HCEC 1CT (cell line): ENCODE data around the gene SLC51B.

Experiments
- DNase-seq: peaks from one replicate; pipeline ENCODE4 v3.0.0-alpha.2; 2017

SLC51B gene

GRCh38 chr15:65101891-65102708, 56.9 kb downstream of the SLC51B start:
- no peak for DNase-seq

DNA sequence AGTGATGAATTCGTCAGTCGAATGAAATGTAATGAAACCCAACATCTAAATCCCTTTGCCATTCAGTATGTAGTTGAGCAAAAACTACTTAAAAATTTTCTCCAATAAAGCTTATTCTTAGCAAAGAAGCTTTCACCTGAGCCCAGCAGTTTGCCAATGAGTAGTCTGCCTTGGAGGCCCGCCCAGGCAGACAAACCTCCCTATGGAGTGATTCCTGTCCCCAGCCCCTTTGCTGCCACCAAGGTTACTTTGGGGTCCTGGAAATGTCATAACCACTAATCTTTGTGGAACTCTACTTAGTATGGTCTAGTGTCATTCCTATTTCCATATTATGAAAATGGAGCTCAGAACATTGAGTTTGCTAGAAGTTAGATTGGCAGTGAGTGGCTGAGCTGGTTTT, 57.7 kb downstream of the SLC51B start:
- no peak for DNase-seq
